ENCODE results near the gene KRTAP4-9.
"Not testable (repeated sequence)": the region's sequence is repeated elsewhere in the genome, so short reads cannot be mapped to it uniquely, and the experiment has no call there.

KRTAP4-9 gene

GRCh38 chr17:41088760-41089352 is 16.3 kb upstream of the KRTAP4-9 start:
- not testable (repeated sequence) for H3K36me3 ChIP-seq (ENCODE audit: control insufficient read depth, insufficient read depth, low read length); H3K27me3 ChIP-seq (replicated peaks; ENCODE audit: control insufficient read depth, insufficient read depth, low read length, poor library complexity, severe bottlenecking); H3K4me3 ChIP-seq (ENCODE audit: insufficient read depth, low read depth, low read length, poor library complexity, severe bottlenecking); H3K4me1 ChIP-seq (ENCODE audit: control insufficient read depth, insufficient read depth, low read length, poor library complexity, severe bottlenecking); H3K9me3 ChIP-seq (ENCODE audit: control insufficient read depth, low read length); H3K27ac ChIP-seq (ENCODE audit: insufficient read depth, low read length, poor library complexity, severe bottlenecking); DNase-seq

GRCh38 chr17:41096055-41096454 is 9.1 kb upstream of the KRTAP4-9 start:
- H3K27me3 ChIP-seq (replicated peaks; ENCODE audit: control insufficient read depth, insufficient read depth, low read length, poor library complexity, severe bottlenecking): no peaks in the 10 kb centered on the region
- H3K27ac ChIP-seq (ENCODE audit: insufficient read depth, low read length, poor library complexity, severe bottlenecking): no peak overlapping the region
- no peak for DNase-seq
- no peaks in the 10 kb centered on the region for H3K36me3 ChIP-seq (ENCODE audit: control insufficient read depth, insufficient read depth, low read length)
- H3K9me3 ChIP-seq (ENCODE audit: control insufficient read depth, low read length): no peaks in the 10 kb centered on the region
- no peak overlapping the region for H3K4me3 ChIP-seq (ENCODE audit: insufficient read depth, low read depth, low read length, poor library complexity, severe bottlenecking)
- no peaks in the 10 kb centered on the region for H3K4me1 ChIP-seq (ENCODE audit: control insufficient read depth, insufficient read depth, low read length, poor library complexity, severe bottlenecking)

GRCh38 chr17:41098042-41098441 is 7.1 kb upstream of the KRTAP4-9 start, which contains the start of gene KRTAP4-8:
Gene KRTAP4-8, minus strand, starts transcription at chr17:41098142. Its CDS starts 58 bp downstream, at chr17:41098084.
- H3K36me3 ChIP-seq (ENCODE audit: control insufficient read depth, insufficient read depth, low read length): no peaks in the 10 kb centered on the region
- no peaks in the 10 kb centered on the region for H3K27me3 ChIP-seq (replicated peaks; ENCODE audit: control insufficient read depth, insufficient read depth, low read length, poor library complexity, severe bottlenecking)
- H3K9me3 ChIP-seq (ENCODE audit: control insufficient read depth, low read length): no peaks in the 10 kb centered on the region
- H3K4me1 ChIP-seq (ENCODE audit: control insufficient read depth, insufficient read depth, low read length, poor library complexity, severe bottlenecking): no peaks in the 10 kb centered on the region
- no peak within 1 kb of the TSS for H3K27ac ChIP-seq (ENCODE audit: insufficient read depth, low read length, poor library complexity, severe bottlenecking)
- DNase-seq: no peak
- no peak within 1 kb of the TSS for H3K4me3 ChIP-seq (ENCODE audit: insufficient read depth, low read depth, low read length, poor library complexity, severe bottlenecking)

GRCh38 chr17:41098481-41098880 is 6.7 kb upstream of the KRTAP4-9 start:
- H3K9me3 ChIP-seq (ENCODE audit: control insufficient read depth, low read length): no peaks in the 10 kb centered on the region
- H3K36me3 ChIP-seq (ENCODE audit: control insufficient read depth, insufficient read depth, low read length): no peaks in the 10 kb centered on the region
- H3K27me3 ChIP-seq (replicated peaks; ENCODE audit: control insufficient read depth, insufficient read depth, low read length, poor library complexity, severe bottlenecking): no peaks in the 10 kb centered on the region
- DNase-seq: no peak
- H3K4me3 ChIP-seq (ENCODE audit: insufficient read depth, low read depth, low read length, poor library complexity, severe bottlenecking): no peak overlapping the region
- no peaks in the 10 kb centered on the region for H3K4me1 ChIP-seq (ENCODE audit: control insufficient read depth, insufficient read depth, low read length, poor library complexity, severe bottlenecking)
- no peak overlapping the region for H3K27ac ChIP-seq (ENCODE audit: insufficient read depth, low read length, poor library complexity, severe bottlenecking)

- H3K27ac ChIP-seq (ENCODE audit: insufficient read depth, low read length, poor library complexity, severe bottlenecking); DNase-seq; H3K4me1 ChIP-seq (ENCODE audit: control insufficient read depth, insufficient read depth, low read length, poor library complexity, severe bottlenecking); H3K9me3 ChIP-seq (ENCODE audit: control insufficient read depth, low read length); H3K27me3 ChIP-seq (replicated peaks; ENCODE audit: control insufficient read depth, insufficient read depth, low read length, poor library complexity, severe bottlenecking); H3K4me3 ChIP-seq (ENCODE audit: insufficient read depth, low read depth, low read length, poor library complexity, severe bottlenecking); H3K36me3 ChIP-seq (ENCODE audit: control insufficient read depth, insufficient read depth, low read length): not testable (repeated sequence)
Observed at GRCh38 chr17:41099682-41100480, 5.3 kb upstream of the KRTAP4-9 start.

GRCh38 chr17:41101586-41102259 is 3.5 kb upstream of the KRTAP4-9 start, which contains the start of gene KRTAP4-16:
Gene KRTAP4-16, minus strand, starts transcription at chr17:41102209. Its CDS starts 0 bp downstream, at chr17:41102209.
- H3K27me3 ChIP-seq (replicated peaks; ENCODE audit: control insufficient read depth, insufficient read depth, low read length, poor library complexity, severe bottlenecking): no peaks in the 10 kb centered on the region
- DNase-seq: no peak
- no peaks in the 10 kb centered on the region for H3K9me3 ChIP-seq (ENCODE audit: control insufficient read depth, low read length)
- H3K36me3 ChIP-seq (ENCODE audit: control insufficient read depth, insufficient read depth, low read length): no peaks in the 10 kb centered on the region
- no peak within 1 kb of the TSS for H3K4me3 ChIP-seq (ENCODE audit: insufficient read depth, low read depth, low read length, poor library complexity, severe bottlenecking)
- H3K4me1 ChIP-seq (ENCODE audit: control insufficient read depth, insufficient read depth, low read length, poor library complexity, severe bottlenecking): no peaks in the 10 kb centered on the region
- H3K27ac ChIP-seq (ENCODE audit: insufficient read depth, low read length, poor library complexity, severe bottlenecking): no peak within 1 kb of the TSS

- Histone ChIP-seq H3K27ac (ENCODE audit: insufficient read depth, low read length, poor library complexity, severe bottlenecking) (no peak overlapping the region), H3K4me3 (ENCODE audit: insufficient read depth, low read depth, low read length, poor library complexity, severe bottlenecking) (no peak overlapping the region), H3K36me3 (ENCODE audit: control insufficient read depth, insufficient read depth, low read length) (no peaks in the 10 kb centered on the region), H3K9me3 (ENCODE audit: control insufficient read depth, low read length) (no peaks in the 10 kb centered on the region), H3K4me1 (ENCODE audit: control insufficient read depth, insufficient read depth, low read length, poor library complexity, severe bottlenecking) (no peaks in the 10 kb centered on the region), H3K27me3 (replicated peaks; ENCODE audit: control insufficient read depth, insufficient read depth, low read length, poor library complexity, severe bottlenecking) (no peaks in the 10 kb centered on the region)
- no peak for DNase-seq
Observed at GRCh38 chr17:41103896-41104295, 1.3 kb upstream of the KRTAP4-9 start.

- H3K36me3 ChIP-seq (ENCODE audit: control insufficient read depth, insufficient read depth, low read length); H3K9me3 ChIP-seq (ENCODE audit: control insufficient read depth, low read length); DNase-seq; H3K4me1 ChIP-seq (ENCODE audit: control insufficient read depth, insufficient read depth, low read length, poor library complexity, severe bottlenecking); H3K27me3 ChIP-seq (replicated peaks; ENCODE audit: control insufficient read depth, insufficient read depth, low read length, poor library complexity, severe bottlenecking); H3K27ac ChIP-seq (ENCODE audit: insufficient read depth, low read length, poor library complexity, severe bottlenecking); H3K4me3 ChIP-seq (ENCODE audit: insufficient read depth, low read depth, low read length, poor library complexity, severe bottlenecking): not testable (repeated sequence)
Observed at GRCh38 chr17:41104386-41105038, 677 bp upstream of the KRTAP4-9 start.

GRCh38 chr17:41107941-41108450 is 2.8 kb downstream of the KRTAP4-9 start:
- no peaks in the 10 kb centered on the region for H3K27me3 ChIP-seq (replicated peaks; ENCODE audit: control insufficient read depth, insufficient read depth, low read length, poor library complexity, severe bottlenecking)
- H3K27ac ChIP-seq (ENCODE audit: insufficient read depth, low read length, poor library complexity, severe bottlenecking): no peak overlapping the region
- H3K4me1 ChIP-seq (ENCODE audit: control insufficient read depth, insufficient read depth, low read length, poor library complexity, severe bottlenecking): no peaks in the 10 kb centered on the region
- H3K9me3 ChIP-seq (ENCODE audit: control insufficient read depth, low read length): no peaks in the 10 kb centered on the region
- no peak overlapping the region for H3K4me3 ChIP-seq (ENCODE audit: insufficient read depth, low read depth, low read length, poor library complexity, severe bottlenecking)
- no peaks in the 10 kb centered on the region for H3K36me3 ChIP-seq (ENCODE audit: control insufficient read depth, insufficient read depth, low read length)
- no peak for DNase-seq
